ENCODE data around the gene CEBPE. TPM values are rescaled to one million over a fixed set of nuclear protein-coding genes. Genes with fewer than 3 reads are reported as not detected.

Gene CEBPE
- total RNA-seq, result not detected

- Histone ChIP-seq H3K9me3 (no peaks in the 10 kb centered on the region), H3K27ac (no peak within 1 kb of the TSS), H3K27me3 (replicated peaks; ENCODE audit: insufficient read depth) (no peaks in the 10 kb centered on the region), H3K36me3 (no peaks in the 10 kb centered on the region), H3K4me3 (no peak within 1 kb of the TSS), H3K4me1 (ENCODE audit: control insufficient read depth in 1 of 2, low read depth in 2 of 2) (peaks cover 8 to 23% of the 10 kb centered on the region in 2 donors)
- no peak for DNase-seq (ENCODE audit: low spot score)
- TF ChIP-seq CTCF (IDR thresholded peaks at IDR 0.05), result no peak
- no peak for ATAC-seq (ENCODE audit: insufficient number of reproducible peaks, low FRiP score, low read depth)
Observed at GRCh38 chr14:23118506-23119362, at the start of gene CEBPE. TSS of gene CEBPE (minus strand) at chr14:23119255. CDS start at chr14:23119091, 164 bp downstream.

GRCh38 chr14:23168246-23168645 lies 49.2 kb upstream of the CEBPE start:
- Histone ChIP-seq H3K27ac (no peak overlapping the region), H3K4me1 (ENCODE audit: control insufficient read depth in 1 of 2, low read depth in 2 of 2) (no peaks in the 10 kb centered on the region), H3K9me3 (no peaks in the 10 kb centered on the region), H3K4me3 (no peak overlapping the region), H3K27me3 (replicated peaks; ENCODE audit: insufficient read depth) (no peaks in the 10 kb centered on the region), H3K36me3 (peaks cover 7% of the 10 kb centered on the region)
- ATAC-seq (ENCODE audit: insufficient number of reproducible peaks, low FRiP score, low read depth) (no peak), DNase-seq (ENCODE audit: low spot score) (no peak)
- no peak for TF ChIP-seq CTCF (IDR thresholded peaks at IDR 0.05)

GRCh38 chr14:23167116-23167847 lies 48.2 kb upstream of the CEBPE start:
- DNase-seq (ENCODE audit: low spot score) (no peak), ATAC-seq (ENCODE audit: insufficient number of reproducible peaks, low FRiP score, low read depth) (no peak)
- H3K4me3 ChIP-seq, result no peak overlapping the region
- peaks cover 7% of the 10 kb centered on the region for H3K36me3 ChIP-seq
- H3K4me1 ChIP-seq (ENCODE audit: control insufficient read depth in 1 of 2, low read depth in 2 of 2), result no peaks in the 10 kb centered on the region
- no peak overlapping the region for H3K27ac ChIP-seq
- no peak for TF ChIP-seq CTCF (IDR thresholded peaks at IDR 0.05)
- no peaks in the 10 kb centered on the region for H3K9me3 ChIP-seq
- H3K27me3 ChIP-seq (replicated peaks; ENCODE audit: insufficient read depth), result no peaks in the 10 kb centered on the region

GRCh38 chr14:23164949-23165348 lies 45.9 kb upstream of the CEBPE start:
- ATAC-seq (ENCODE audit: insufficient number of reproducible peaks, low FRiP score, low read depth) (no peak), DNase-seq (ENCODE audit: low spot score) (no peak)
- Histone ChIP-seq H3K36me3 (peaks cover 7% of the 10 kb centered on the region), H3K4me1 (ENCODE audit: control insufficient read depth in 1 of 2, low read depth in 2 of 2) (peaks cover 7 to 9% of the 10 kb centered on the region in 2 donors), H3K27ac (no peak overlapping the region), H3K4me3 (no peak overlapping the region), H3K27me3 (replicated peaks; ENCODE audit: insufficient read depth) (no peaks in the 10 kb centered on the region), H3K9me3 (no peaks in the 10 kb centered on the region)
- no peak for TF ChIP-seq CTCF (IDR thresholded peaks at IDR 0.05)

- no peak overlapping the region for H3K27ac ChIP-seq
- no peak for ATAC-seq (ENCODE audit: insufficient number of reproducible peaks, low FRiP score, low read depth)
Observed at GRCh38 chr14:23164250-23164649, 45.2 kb upstream of the CEBPE start.

More at GRCh38 chr14:23164250-23164649, 45.2 kb upstream of the CEBPE start:
- Histone ChIP-seq H3K9me3 (no peaks in the 10 kb centered on the region), H3K4me3 (no peak overlapping the region), H3K36me3 (peaks cover 7% of the 10 kb centered on the region), H3K4me1 (ENCODE audit: control insufficient read depth in 1 of 2, low read depth in 2 of 2) (peaks cover 7 to 9% of the 10 kb centered on the region in 2 donors), H3K27me3 (replicated peaks; ENCODE audit: insufficient read depth) (no peaks in the 10 kb centered on the region)
- no peak for DNase-seq (ENCODE audit: low spot score)
- no peak for TF ChIP-seq CTCF (IDR thresholded peaks at IDR 0.05)

Measured in thoracic aorta (tissue), 2 donors.